Endothelial cell of umbilical vein (primary cell): ENCODE data around the gene FGF12. TPM values are rescaled to one million over a fixed set of nuclear protein-coding genes. Genes with fewer than 3 reads are reported as not detected.

Experiments used
- BruUV-seq: library from RNA; stranded (reverse); fragments of 400-500 nt; replicated peaks from 2 replicates; lab custom pipeline; 2021; lab: Mats Ljungman, UMichigan
- CTCF ChIA-PET: fragments of 300-600, 350-600 bp; sonication (Branson Sonifier 250); formaldehyde crosslinking; loops from one replicate; lab custom pipeline; 2021; ENCODE audit warnings: antibody characterized with exemption, inconsistent platforms; lab: Charles Lee
- POLR2A ChIA-PET: fragments of 300-600, 350-600 bp; sonication (Branson Sonifier 250); formaldehyde crosslinking; loops from one replicate; lab custom pipeline; 2021; ENCODE audit warnings: antibody characterized with exemption, inconsistent platforms; lab: Charles Lee
- DNase-seq: peaks from one replicate; pipeline ENCODE4 v3.0.0-alpha.2; 2011; ENCODE audit warnings: low read depth, low spot score
- FAIRE-seq: peaks from 2 replicates; lab custom pipeline; 2011; peaks lifted over from hg19 to GRCh38; lab: Jason Lieb, UNC
- H2AFZ ChIP-seq: 2 replicates; pipeline ENCODE4 v1.6.0; 2012; ENCODE audit warnings: low read depth, low read length, control low read depth, inconsistent platforms
- H3K27ac ChIP-seq: 2 replicates; pipeline ENCODE4 v1.5.1; 2011; ENCODE audit warnings: low read depth, mild to moderate bottlenecking, control low read depth, low read length, moderate library complexity; ENCODE audit not compliant: insufficient read depth
- H3K27me3 ChIP-seq, 2 experiments: 2 replicates each; pipeline versions ENCODE4 v1.6.0 to v1.6.1; 2011; ENCODE audit warnings: low read length in 2 of 2, mixed read lengths in 1 of 2; ENCODE audit not compliant: control insufficient read depth in 2 of 2, insufficient read depth in 2 of 2
- H3K36me3 ChIP-seq, 2 experiments: 2 replicates in 1 of 2; 3 replicates in 1 of 2; pipeline ENCODE4 v1.5.1; 2011; ENCODE audit warnings: low read length in 2 of 2, mild to moderate bottlenecking in 1 of 2, moderate library complexity in 1 of 2; ENCODE audit not compliant: control insufficient read depth in 2 of 2, insufficient read depth in 2 of 2; ENCODE audit errors: extremely low read depth in 1 of 2
- H3K4me1 ChIP-seq: 3 replicates; pipeline ENCODE4 v1.5.1; 2011; ENCODE audit warnings: mild to moderate bottlenecking, low read length; ENCODE audit not compliant: control insufficient read depth, insufficient read depth; ENCODE audit errors: extremely low read depth
- H3K4me2 ChIP-seq: 2 replicates; pipeline ENCODE4 v1.6.1; 2011; ENCODE audit warnings: low read length, control low read depth, mixed read lengths; ENCODE audit not compliant: insufficient read depth
- H3K4me3 ChIP-seq, 3 experiments: fragments of 200-600 bp in 1 of 3; sonication (generic), shearing (Covaris generic) in 1 of 3; replicated peaks in 1 of 3; 2 replicates each; pipeline ENCODE4 v1.5.1; 2011 to 2016; ENCODE audit warnings: control low read depth in 3 of 3, low read length in 3 of 3, mild to moderate bottlenecking in 2 of 3, inconsistent platforms in 1 of 3, low read depth in 1 of 3, moderate library complexity in 1 of 3; ENCODE audit not compliant: insufficient read depth in 1 of 3
- H3K79me2 ChIP-seq: 2 replicates; pipeline ENCODE4 v1.6.0; 2012; ENCODE audit warnings: low read length, inconsistent platforms; ENCODE audit not compliant: control insufficient read depth, insufficient read depth
- H3K9ac ChIP-seq: replicated peaks from 2 replicates; pipeline ENCODE3; 2011; ENCODE audit warnings: low read length, control low read depth; ENCODE audit not compliant: insufficient read depth; ENCODE audit errors: extremely low read depth
- H3K9me1 ChIP-seq: replicated peaks from 3 replicates; pipeline ENCODE4 v1.6.0; 2011; ENCODE audit warnings: mild to moderate bottlenecking, low read length; ENCODE audit not compliant: control insufficient read depth, insufficient read depth; ENCODE audit errors: extremely low read depth
- H3K9me3 ChIP-seq: replicated peaks from 2 replicates; pipeline ENCODE4 v1.5.1; 2012; ENCODE audit warnings: low read length, inconsistent platforms; ENCODE audit not compliant: control insufficient read depth, insufficient read depth
- H4K20me1 ChIP-seq: replicated peaks from 2 replicates; pipeline ENCODE3; 2011; ENCODE audit warnings: mild to moderate bottlenecking, low read length; ENCODE audit not compliant: control insufficient read depth, insufficient read depth; ENCODE audit errors: extremely low read depth
- CTCF ChIP-seq, 2 donors: IDR thresholded peaks; 1 replicate in 1 of 2; 2 replicates in 1 of 2; pipeline ENCODE4 v1.5.1; 2011; ENCODE audit warnings: low read length in 2 of 2, mild to moderate bottlenecking in 2 of 2, moderate library complexity in 2 of 2, control low read depth in 1 of 2, inconsistent platforms in 1 of 2, low read depth in 1 of 2; ENCODE audit not compliant: insufficient read depth in 1 of 2; ENCODE audit errors: extremely low read depth in 1 of 2
- EZH2 ChIP-seq: IDR thresholded peaks from 2 replicates; pipeline ENCODE4 v1.6.1; 2012; ENCODE audit warnings: borderline replicate concordance, low read depth, mild to moderate bottlenecking, moderate library complexity, low read length, inconsistent platforms; ENCODE audit not compliant: severe bottlenecking
- FOS ChIP-seq: IDR thresholded peaks from 2 replicates; pipeline ENCODE4 v1.6.1; 2011; ENCODE audit warnings: mild to moderate bottlenecking, low read length, moderate library complexity, borderline replicate concordance; ENCODE audit not compliant: insufficient read depth
- GATA2 ChIP-seq: IDR thresholded peaks from 2 replicates; pipeline ENCODE4 v1.7.0; 2011; ENCODE audit warnings: low read depth, mild to moderate bottlenecking, moderate library complexity, mixed read lengths, low read length; ENCODE audit not compliant: insufficient read length, insufficient read depth
- JUN ChIP-seq: IDR thresholded peaks from 2 replicates; pipeline ENCODE4 v1.6.1; 2011; ENCODE audit warnings: borderline replicate concordance, low read depth; ENCODE audit not compliant: insufficient read length, insufficient read depth
- MAX ChIP-seq: IDR thresholded peaks from 2 replicates; pipeline ENCODE4 v1.6.1; 2011; ENCODE audit not compliant: insufficient read depth, insufficient read length
- MYC ChIP-seq: IDR thresholded peaks from one replicate; pipeline ENCODE4 v1.6.1; 2011; ENCODE audit warnings: mild to moderate bottlenecking, low read depth, low read length
- POLR2A ChIP-seq: IDR thresholded peaks from 2 replicates; pipeline ENCODE4 v1.6.1; 2012; ENCODE audit warnings: low read depth, mild to moderate bottlenecking, control low read depth, low read length
- POLR2AphosphoS5 ChIP-seq: IDR thresholded peaks from 2 replicates; pipeline ENCODE4 v1.6.1; 2012; ENCODE audit warnings: low read depth, mild to moderate bottlenecking, control low read depth, low read length, moderate library complexity; ENCODE audit not compliant: insufficient read depth
- dilution Hi-C: fragments of 300-500 bp; cut with MboI; formaldehyde crosslinking; loops from one replicate; pipeline ENCODE4 v1.15.0; 2019; ENCODE audit warnings: low sequenced_read_pairs; ENCODE audit not compliant: extremely low pct_ligation_motif_present
- intact Hi-C: fragments of 100-400 bp; cut with micrococcal nuclease; formaldehyde crosslinking; loops from one replicate; pipeline ENCODE4 v1.10.0; 2022
- polyA plus RNA-seq, 4 experiments: library from polyadenylated mRNA; depleted of rRNA in 3 of 4; stranded (reverse) in 3 of 4; unstranded in 1 of 4; fragments of >200 nt; gene quantifications; 2 replicates each; pipeline versions ENCODE4 v1.2.1 to v1.2.3, GENCODE V29; 2011 to 2012; ENCODE audit warnings: missing spikeins in 1 of 4
- total RNA-seq: library from RNA; stranded (reverse); gene quantifications from 2 replicates; pipeline ENCODE4 v1.2.3, GENCODE V29; 2021

The FGF12 gene
- total and polyA plus RNA-seq, 2 donors (not counting 3 experiments of a cell fraction or from before 2014, with no cell fraction given): 0.72 to 2.5 TPM

DNA sequence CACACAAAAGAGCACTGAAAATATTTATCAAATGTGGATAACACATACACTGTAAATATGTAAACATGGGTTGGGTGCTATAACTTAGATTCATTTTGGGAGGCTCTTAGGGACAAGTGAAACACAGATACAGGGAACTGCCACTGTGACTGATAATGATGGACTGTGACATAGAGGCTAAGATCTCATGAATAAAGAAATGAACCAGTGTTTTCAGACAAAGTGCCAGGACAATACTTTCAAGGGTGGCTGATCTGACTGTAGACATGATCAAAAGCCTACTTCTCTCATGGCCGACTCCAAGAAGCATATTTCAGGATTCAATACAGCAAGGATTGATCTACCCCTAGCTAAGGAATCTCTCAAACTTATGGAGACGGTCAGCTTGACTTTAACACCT is 353.8 kb downstream of the FGF12 start:
- intact Hi-C loops (no loop called here), dilution Hi-C loops (no loop called here)
- no peak overlapping the region for H3K4me3 ChIP-seq
- no peaks in the 10 kb centered on the region for H3K4me1 ChIP-seq
- no peaks in the 10 kb centered on the region for H3K36me3 ChIP-seq
- DNase-seq (no peak), FAIRE-seq (no peak)
- no peak for TF ChIP-seq EZH2
- TF ChIP-seq MYC: no peak
- TF ChIP-seq FOS: no peak
- no peak for TF ChIP-seq JUN
- TF ChIP-seq CTCF (IDR thresholded peaks at IDR 0.05; ENCODE audit: extremely low read depth in 1 of 2, insufficient read depth in 1 of 2, low read depth in 1 of 2, low read length in 2 of 2): no peak
- no peak for TF ChIP-seq GATA2
- no peak for TF ChIP-seq POLR2AphosphoS5
- no peak for TF ChIP-seq POLR2A
- TF ChIP-seq MAX: no peak
- no peaks in the 10 kb centered on the region for H3K27me3 ChIP-seq
- H3K9me3 ChIP-seq: no peaks in the 10 kb centered on the region
- no peak overlapping the region for H3K9ac ChIP-seq
- POLR2A ChIA-PET: no interaction called here
- no peaks in the 10 kb centered on the region for H3K79me2 ChIP-seq
- CTCF ChIA-PET: no interaction called here
- H3K4me2 ChIP-seq: no peak overlapping the region
- BruUV-seq: no TSS peak
- no peak overlapping the region for H2AFZ ChIP-seq
- H3K27ac ChIP-seq: no peak overlapping the region
- H4K20me1 ChIP-seq: no peaks in the 10 kb centered on the region
- no peaks in the 10 kb centered on the region for H3K9me1 ChIP-seq
